ENCODE data around the gene RNF5.
"Not testable (repeated sequence)": the region's sequence is repeated elsewhere in the genome, so short reads cannot be mapped to it uniquely, and the experiment has no call there.

The RNF5 gene

GRCh38 chr6:32177788-32178546, at the start of gene RNF5:
Gene RNF5, plus strand, starts transcription at chr6:32178405. Its CDS starts 107 bp downstream, at chr6:32178512.
- in situ Hi-C loops (cut with MboI; ENCODE audit: low sequenced_read_pairs): no loop called here

- in situ Hi-C loops (cut with MboI; ENCODE audit: low sequenced_read_pairs): no loop called here
Observed at GRCh38 chr6:32128751-32129296, 49.4 kb upstream of the RNF5 start.

DNA sequence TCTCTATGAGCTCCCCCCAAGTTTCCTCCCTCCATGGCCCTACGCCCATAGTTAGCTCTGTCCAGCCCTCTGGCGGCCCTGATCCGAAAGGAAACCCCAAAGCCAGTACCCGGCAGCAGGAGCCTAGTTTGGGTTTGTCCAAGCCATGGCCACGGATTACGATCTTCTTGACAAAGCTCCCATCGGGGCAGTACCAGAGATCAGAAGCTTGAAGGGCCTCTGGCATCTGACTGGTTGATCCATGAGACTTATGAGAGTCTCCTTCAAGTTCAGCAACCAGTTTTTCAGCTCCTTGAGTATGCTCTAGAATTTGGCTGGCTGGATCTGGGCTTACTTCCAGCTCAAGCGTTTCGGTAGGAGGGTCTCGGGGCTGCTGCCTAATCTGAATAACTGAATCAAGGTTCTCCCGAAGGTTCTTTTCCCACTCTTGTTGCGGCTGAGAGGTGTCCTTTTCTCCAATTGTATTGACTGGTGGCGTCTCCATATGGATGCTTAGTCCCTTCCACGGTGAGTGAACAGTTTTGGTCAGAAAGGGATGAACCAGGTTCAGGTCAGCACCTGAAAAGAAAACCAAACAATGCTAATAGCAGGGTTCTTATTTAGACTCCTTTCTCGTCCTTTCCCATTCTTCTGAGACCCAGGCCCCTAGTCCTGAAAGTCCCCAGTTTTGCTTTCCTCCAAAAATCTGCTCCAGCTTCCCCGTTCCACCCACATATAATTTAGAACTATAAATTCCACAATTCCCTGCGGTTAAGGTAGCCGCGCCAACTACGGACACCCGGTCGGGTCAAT, 48.7 kb upstream of the RNF5 start:
- in situ Hi-C loops (cut with MboI; ENCODE audit: low sequenced_read_pairs): no loop called here

GRCh38 chr6:32131439-32131948, 46.7 kb upstream of the RNF5 start:
- in situ Hi-C loops (cut with MboI; ENCODE audit: low sequenced_read_pairs): no loop called here

DNA sequence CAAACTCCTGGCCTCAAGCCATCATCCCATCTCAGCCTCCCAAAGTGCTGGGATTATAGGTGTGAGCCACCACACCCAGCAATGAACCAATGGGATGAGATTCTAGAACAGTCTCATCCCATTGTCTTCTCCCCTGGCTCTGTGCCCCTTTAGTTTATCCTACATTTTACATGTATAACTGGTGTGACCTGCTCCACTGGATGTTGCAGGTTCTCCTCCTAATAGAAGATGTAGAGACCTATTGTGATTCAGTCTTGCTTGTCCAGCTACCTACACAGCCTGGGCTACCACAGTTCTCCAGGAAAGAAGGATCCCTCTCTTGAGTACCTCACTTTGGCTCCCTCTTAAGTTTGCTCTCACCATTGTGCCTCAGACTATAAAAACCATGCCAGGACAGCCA, 46.1 kb upstream of the RNF5 start:
- in situ Hi-C loops (cut with MboI; ENCODE audit: low sequenced_read_pairs): no loop called here

GRCh38 chr6:32133786-32134185, 44.4 kb upstream of the RNF5 start:
- in situ Hi-C loops (cut with MboI; ENCODE audit: low sequenced_read_pairs): no loop called here

DNA sequence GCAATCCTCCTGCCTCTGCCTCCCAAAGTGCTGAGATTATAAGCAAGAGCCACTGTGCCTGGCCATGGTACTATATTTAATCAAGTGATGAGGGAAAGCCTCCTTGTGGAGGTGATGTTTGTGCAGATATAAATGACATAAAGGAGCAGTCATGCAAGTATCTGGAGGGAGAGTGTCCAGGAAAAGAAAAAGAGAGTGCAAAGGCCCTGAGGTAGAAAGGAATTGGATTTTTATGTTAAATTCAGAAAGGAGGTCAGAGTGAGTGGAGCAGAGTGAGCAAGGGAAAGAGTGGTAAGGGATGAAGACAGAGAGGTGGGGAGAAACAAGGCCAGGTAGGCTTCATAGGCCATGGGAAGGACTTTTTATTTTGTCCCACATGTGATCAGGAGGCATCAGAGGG, 40.8 kb upstream of the RNF5 start:
- in situ Hi-C loops (cut with MboI; ENCODE audit: low sequenced_read_pairs): no loop called here

- in situ Hi-C loops (cut with MboI; ENCODE audit: low sequenced_read_pairs): no loop called here
Observed at GRCh38 chr6:32139590-32139989, 38.6 kb upstream of the RNF5 start.

DNA sequence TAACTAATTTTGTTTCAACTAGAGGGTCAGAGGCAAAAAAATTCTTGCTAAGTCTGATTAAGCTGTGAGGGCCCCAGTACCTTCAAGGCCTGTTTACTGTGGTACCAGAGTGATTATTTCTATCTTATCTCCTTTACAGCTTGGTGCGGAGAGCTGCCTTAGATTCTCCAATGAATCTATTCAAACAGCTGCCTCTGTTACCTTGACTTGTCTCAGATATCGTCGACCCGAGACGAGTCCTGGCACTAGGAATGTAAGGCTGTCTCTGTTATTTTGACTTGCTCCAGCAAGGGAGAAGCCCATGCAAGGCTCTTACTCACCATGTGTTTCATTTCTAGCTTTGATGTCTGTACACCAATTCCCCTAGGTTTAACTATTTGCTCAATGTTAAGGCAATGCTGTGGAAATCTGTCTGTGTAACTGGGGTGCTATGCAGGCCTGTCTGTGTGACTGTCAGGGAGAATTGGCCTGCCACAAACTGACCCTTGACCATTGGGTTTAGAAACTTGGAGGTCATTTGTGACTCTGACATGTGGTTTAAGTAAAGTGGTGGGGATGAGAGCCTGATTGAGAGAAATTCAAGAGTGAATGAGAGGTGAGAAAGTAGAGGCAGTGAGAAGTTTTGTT, 37.7 kb upstream of the RNF5 start:
- in situ Hi-C loops (cut with MboI; ENCODE audit: low sequenced_read_pairs): no loop called here

DNA sequence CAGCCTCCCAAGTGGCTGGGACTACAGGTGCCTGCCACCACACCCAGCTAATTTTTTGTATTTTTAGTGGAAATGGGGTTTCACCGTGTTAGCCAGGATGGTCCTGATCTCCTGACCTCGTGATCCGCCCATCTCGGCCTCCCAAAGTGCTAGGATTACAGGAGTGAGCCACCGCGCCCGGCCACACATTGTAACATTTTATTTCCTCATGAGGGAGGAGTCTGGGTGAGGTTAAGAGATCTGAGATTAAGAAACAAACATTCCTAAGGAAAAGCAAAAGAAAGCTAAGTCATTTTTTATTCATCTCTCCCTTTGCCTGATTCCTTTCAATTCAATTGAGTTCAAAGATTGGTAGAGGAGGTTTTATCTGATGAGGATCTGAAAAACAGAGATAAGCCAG, 34.0 kb upstream of the RNF5 start:
- in situ Hi-C loops (cut with MboI; ENCODE audit: low sequenced_read_pairs): not testable (repeated sequence)

DNA sequence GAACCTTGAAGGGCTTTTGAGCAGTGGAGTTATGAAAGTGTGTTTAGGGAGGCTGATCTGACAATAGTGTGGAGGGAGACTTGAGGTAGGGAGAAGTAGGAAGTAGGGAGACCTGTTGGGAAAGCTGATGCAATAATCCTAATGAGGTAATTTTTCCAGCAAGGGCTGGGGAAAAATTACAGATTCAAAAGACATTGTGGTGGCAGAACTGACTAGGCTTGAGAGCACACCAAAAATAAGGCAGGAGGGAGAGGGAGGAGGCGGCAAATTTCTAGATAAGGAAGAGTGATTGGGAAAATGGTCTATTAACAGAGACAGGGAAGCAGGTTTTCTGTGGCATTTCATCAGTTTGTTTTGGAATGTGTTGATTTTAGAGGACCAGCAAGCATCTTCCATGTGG, 31.9 kb upstream of the RNF5 start:
- in situ Hi-C loops (cut with MboI; ENCODE audit: low sequenced_read_pairs): no loop called here

- in situ Hi-C loops (cut with MboI; ENCODE audit: low sequenced_read_pairs): no loop called here
Observed at GRCh38 chr6:32146687-32147086, 31.5 kb upstream of the RNF5 start.

DNA sequence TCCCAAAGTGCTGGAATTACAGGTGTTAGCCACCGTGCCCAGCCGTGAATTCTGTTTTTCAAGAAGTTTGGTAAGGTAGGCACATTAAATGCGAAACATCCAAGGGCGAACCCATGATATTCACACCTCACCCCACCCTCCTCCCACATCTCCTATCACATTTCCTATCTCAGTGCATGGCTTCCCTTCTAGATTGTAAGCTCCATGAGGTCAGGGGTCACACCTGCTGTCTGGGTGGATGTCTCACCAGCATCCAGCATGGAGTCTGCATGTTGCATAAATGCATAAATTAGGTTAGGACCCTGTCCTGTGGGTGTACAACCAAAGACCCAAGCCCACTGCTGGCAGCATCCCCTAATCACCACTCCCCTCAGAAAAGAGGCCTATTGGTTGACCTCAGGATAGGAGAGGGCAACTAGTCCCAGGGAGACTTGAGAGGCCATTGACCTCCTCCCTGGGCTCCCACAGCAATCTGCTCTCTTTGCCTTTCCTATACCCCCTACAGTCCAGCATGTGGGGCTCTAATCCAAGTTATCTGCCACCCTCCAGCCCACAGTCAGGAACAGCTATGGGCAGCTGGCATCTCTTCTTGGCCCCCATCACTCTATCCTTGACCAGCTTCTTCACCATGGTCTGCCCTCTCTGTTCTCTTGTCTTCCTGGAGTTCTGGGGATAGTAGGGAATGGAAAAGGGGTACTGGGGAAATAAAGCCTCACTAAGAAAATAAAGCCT, 30.6 kb upstream of the RNF5 start:
- in situ Hi-C loops (cut with MboI; ENCODE audit: low sequenced_read_pairs): no loop called here

- in situ Hi-C loops (cut with MboI; ENCODE audit: low sequenced_read_pairs): no loop called here
Observed at GRCh38 chr6:32148289-32149091, 29.7 kb upstream of the RNF5 start.

DNA sequence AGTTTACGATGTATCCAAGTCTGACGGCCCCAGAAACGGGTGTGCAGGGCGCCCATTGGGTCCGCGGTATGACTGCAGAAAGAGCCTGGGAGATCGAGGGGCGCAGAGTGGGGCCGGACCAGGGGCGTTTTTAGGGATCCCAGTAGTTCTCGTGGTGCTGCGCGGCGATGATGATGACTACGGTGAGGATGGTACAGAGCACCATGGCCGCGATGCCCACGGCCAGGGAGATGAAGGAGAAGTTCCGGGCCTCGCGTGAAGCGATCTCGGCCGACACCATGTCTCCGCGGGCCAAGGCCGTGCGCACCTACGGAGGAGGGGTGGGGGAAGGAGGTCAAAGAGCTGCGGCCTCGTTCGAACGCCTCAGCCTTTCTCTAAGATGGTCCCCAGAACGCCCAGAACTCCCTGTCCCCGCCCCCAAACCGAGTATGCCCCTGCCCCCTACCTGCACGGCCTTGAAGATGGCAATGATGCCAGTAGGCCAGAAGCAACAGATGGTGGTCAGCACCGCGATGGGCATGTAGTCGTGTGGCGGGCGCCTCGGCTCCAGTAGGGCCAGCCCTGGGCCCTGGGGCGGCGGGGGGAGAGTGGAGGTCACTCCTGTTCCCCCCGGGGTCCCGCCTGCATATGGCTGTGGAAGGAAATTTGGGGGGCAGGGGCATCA, 29.0 kb upstream of the RNF5 start:
- in situ Hi-C loops (cut with MboI; ENCODE audit: low sequenced_read_pairs): no loop called here

DNA sequence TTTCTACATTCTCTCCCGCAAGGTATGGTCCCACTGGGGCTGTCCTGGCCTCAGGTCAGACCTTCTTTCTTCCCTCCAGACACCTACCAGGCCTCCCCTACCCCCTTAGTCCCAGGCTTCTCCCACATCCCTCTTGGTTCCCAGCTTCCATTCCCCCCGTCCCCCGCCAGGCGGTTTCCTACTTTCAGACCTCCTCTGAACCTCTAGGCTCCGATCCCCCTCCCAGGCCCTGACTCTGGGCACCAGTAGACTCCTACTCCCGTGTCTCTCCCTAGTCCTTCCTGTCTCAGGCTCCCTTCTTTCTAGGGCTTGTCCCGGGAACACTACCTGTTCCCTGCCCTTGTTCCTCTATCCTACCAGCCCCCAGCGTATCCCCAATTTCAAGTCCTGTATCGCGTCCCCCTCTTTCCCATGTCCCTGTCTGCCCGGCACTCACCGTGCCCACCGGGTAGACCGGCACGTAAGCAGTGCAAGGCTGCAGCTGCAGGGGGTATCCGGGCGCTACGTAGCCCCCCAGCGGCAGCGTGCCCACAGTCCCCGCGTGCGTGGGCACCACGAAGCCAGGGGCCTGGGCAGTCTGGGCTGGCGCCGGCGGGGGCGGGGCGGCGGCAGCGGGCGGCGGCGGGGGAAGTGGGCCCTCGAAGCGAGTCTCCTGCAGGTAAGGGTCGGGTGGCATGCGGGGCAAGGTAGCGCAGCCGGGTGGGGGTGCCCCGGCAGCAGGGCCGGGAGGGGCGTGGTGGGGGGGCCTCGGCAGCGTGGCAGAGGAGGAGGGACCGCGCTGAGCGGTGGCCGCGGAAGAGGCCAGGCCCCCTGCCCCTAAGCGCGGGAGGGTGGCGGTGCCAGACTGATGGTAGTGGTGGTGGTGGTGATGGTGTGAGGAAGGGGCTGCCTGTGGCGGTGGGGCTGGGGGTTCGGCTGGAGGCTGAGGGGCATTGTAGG, 28.0 kb upstream of the RNF5 start:
- in situ Hi-C loops (cut with MboI; ENCODE audit: low sequenced_read_pairs): no loop called here

DNA sequence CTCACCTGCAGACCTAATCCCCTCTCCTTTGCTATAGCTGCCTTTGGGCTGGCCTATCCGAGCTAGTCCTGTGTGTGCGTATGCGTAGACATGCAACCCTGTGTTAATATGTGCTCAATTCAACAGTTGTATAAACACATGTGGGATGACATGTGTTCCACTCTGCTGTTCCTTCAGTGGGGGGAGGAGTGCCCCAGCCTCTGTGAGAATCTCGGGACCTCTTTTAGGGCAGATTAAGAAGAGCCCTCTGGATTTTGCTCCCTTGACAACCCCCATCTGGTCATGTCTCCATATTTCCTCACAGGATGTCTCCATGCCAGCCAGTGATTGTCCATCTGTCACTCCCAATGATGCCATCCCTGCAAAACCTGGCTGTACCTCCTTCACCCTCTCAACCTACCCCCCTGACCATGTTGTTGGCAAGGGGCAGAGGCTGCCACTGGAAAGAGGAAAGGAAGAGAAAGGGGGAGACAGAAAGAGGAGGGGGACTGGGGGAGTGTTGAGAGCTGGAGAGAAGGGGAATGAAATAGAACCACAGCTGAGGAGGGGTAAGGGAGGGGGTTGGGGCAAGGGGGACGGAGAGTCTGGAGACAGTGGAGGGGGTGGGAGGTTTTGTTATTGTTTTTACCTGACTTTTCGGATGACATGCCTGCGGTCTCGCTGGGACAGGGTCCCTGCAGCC, 26.9 kb upstream of the RNF5 start:
- in situ Hi-C loops (cut with MboI; ENCODE audit: low sequenced_read_pairs): no loop called here
